ENCODE measurements around the gene HSD17B1.

DNA sequence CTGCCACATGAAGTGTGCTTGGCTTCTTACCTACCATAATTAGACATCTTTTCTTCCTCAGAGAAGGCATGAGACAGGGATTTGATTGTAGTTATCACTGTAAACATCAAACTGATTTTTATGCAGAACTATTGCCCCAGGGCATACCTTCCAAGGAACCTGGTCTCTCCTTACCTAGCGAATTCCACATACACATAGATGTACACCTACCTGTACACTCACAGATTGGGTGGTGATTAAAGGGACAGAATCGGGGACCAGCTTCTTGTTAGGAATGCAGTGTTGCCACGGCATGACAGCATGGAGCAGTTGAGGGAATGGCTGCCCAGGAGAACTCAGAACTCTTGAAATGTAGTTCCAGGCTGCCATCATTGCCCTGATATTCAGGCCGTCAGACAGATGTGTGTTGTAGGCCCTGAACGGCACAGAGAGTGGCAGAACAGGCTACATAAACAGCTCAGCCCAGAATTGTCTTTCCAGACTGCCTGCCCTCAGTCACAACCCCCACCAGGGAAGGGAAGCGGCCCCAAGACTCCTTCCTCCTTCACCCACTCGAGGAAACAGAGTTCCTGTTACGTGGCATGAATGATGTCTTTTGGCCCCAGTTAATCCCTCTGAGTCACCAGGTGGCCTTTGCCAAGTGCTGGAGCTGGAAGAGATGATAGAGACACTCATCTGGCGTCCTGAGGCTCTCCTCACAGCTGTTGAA is 34.5 kb upstream of the HSD17B1 start:
- TF ChIP-seq, protein P1, sequence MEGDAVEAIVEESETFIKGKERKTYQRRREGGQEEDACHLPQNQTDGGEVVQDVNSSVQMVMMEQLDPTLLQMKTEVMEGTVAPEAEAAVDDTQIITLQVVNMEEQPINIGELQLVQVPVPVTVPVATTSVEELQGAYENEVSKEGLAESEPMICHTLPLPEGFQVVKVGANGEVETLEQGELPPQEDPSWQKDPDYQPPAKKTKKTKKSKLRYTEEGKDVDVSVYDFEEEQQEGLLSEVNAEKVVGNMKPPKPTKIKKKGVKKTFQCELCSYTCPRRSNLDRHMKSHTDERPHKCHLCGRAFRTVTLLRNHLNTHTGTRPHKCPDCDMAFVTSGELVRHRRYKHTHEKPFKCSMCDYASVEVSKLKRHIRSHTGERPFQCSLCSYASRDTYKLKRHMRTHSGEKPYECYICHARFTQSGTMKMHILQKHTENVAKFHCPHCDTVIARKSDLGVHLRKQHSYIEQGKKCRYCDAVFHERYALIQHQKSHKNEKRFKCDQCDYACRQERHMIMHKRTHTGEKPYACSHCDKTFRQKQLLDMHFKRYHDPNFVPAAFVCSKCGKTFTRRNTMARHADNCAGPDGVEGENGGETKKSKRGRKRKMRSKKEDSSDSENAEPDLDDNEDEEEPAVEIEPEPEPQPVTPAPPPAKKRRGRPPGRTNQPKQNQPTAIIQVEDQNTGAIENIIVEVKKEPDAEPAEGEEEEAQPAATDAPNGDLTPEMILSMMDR (conservative IDR thresholded peaks at IDR 0.05; ENCODE audit: low read depth, low read length), result no peak
- TF ChIP-seq EZH2 (IDR thresholded peaks at IDR 0.05; ENCODE audit: borderline replicate concordance, low read depth, low read length, poor library complexity, severe bottlenecking), result no peak
